ENCODE measurements around the gene ZNF566. TPM values are rescaled to one million over a fixed set of nuclear protein-coding genes. Genes with fewer than 3 reads are reported as not detected.

Gene ZNF566
- total and polyA plus RNA-seq, 2 donors (not counting 1 experiment from before 2014, with no cell fraction given): 6.0 to 15.4 TPM

- TF ChIP-seq CTCF (conservative IDR thresholded peaks at IDR 0.05 in 1 of 2, IDR thresholded peaks at IDR 0.05 in 1 of 2; ENCODE audit: low read depth in 1 of 2, low read length in 2 of 2): no peak
- no peak for TF ChIP-seq EZH2 (IDR thresholded peaks at IDR 0.05; ENCODE audit: low read length, missing control alignments)
- no peaks in the 10 kb centered on the region for H3K27me3 ChIP-seq (ENCODE audit: control insufficient read depth, insufficient read depth, low read length)
- no peak overlapping the region for H3K4me3 ChIP-seq (replicated peaks in 1 of 4; ENCODE audit: control extremely low read depth in 1 of 4, insufficient read depth in 1 of 4, low read depth in 3 of 4, low read length in 4 of 4)
- no peak overlapping the region for H3K4me2 ChIP-seq (ENCODE audit: extremely low read depth, insufficient read depth, low read length)
- no peak for DNase-seq (ENCODE audit: low read depth in 2 of 2)
- no peaks in the 10 kb centered on the region for H3K36me3 ChIP-seq (ENCODE audit: control insufficient read depth, insufficient read depth, low read length)
- no peak overlapping the region for H3K27ac ChIP-seq (ENCODE audit: insufficient read depth, low read length)
- no peaks in the 10 kb centered on the region for H4K20me1 ChIP-seq (ENCODE audit: control insufficient read depth, extremely low read depth, insufficient read depth, low read length)
- H3K9ac ChIP-seq (ENCODE audit: insufficient read depth, low read length): no peak overlapping the region
- H2AFZ ChIP-seq (ENCODE audit: low read length): no peak overlapping the region
- H3K4me1 ChIP-seq (ENCODE audit: control insufficient read depth, extremely low read depth, insufficient read depth, low read length): no peaks in the 10 kb centered on the region
- H3K9me3 ChIP-seq (ENCODE audit: control insufficient read depth, insufficient read depth, low read depth, low read length): no peaks in the 10 kb centered on the region
- H3K79me2 ChIP-seq (ENCODE audit: control insufficient read depth, insufficient read depth, low read length): no peaks in the 10 kb centered on the region
These were observed 19.0 kb upstream of the ZNF566 start for GRCh38 chr19:36508325-36508724.

- Histone ChIP-seq H3K4me2 (ENCODE audit: extremely low read depth, insufficient read depth, low read length) (no peak overlapping the region), H3K79me2 (ENCODE audit: control insufficient read depth, insufficient read depth, low read length) (no peaks in the 10 kb centered on the region), H3K4me3 (replicated peaks in 1 of 4; ENCODE audit: control extremely low read depth in 1 of 4, insufficient read depth in 1 of 4, low read depth in 3 of 4, low read length in 4 of 4) (no peak overlapping the region), H2AFZ (ENCODE audit: low read length) (no peak overlapping the region), H3K27ac (ENCODE audit: insufficient read depth, low read length) (no peak overlapping the region), H3K9me3 (ENCODE audit: control insufficient read depth, insufficient read depth, low read depth, low read length) (no peaks in the 10 kb centered on the region), H3K27me3 (ENCODE audit: control insufficient read depth, insufficient read depth, low read length) (no peaks in the 10 kb centered on the region), H3K36me3 (ENCODE audit: control insufficient read depth, insufficient read depth, low read length) (no peaks in the 10 kb centered on the region), H3K9ac (ENCODE audit: insufficient read depth, low read length) (no peak overlapping the region), H4K20me1 (ENCODE audit: control insufficient read depth, extremely low read depth, insufficient read depth, low read length) (no peaks in the 10 kb centered on the region), H3K4me1 (ENCODE audit: control insufficient read depth, extremely low read depth, insufficient read depth, low read length) (no peaks in the 10 kb centered on the region)
- TF ChIP-seq EZH2 (IDR thresholded peaks at IDR 0.05; ENCODE audit: low read length, missing control alignments) (no peak), CTCF (conservative IDR thresholded peaks at IDR 0.05 in 1 of 2, IDR thresholded peaks at IDR 0.05 in 1 of 2; ENCODE audit: low read depth in 1 of 2, low read length in 2 of 2) (no peak)
- no peak for DNase-seq (ENCODE audit: low read depth in 2 of 2)
These were observed 12.6 kb upstream of the ZNF566 start for GRCh38 chr19:36501973-36502372.

DNA sequence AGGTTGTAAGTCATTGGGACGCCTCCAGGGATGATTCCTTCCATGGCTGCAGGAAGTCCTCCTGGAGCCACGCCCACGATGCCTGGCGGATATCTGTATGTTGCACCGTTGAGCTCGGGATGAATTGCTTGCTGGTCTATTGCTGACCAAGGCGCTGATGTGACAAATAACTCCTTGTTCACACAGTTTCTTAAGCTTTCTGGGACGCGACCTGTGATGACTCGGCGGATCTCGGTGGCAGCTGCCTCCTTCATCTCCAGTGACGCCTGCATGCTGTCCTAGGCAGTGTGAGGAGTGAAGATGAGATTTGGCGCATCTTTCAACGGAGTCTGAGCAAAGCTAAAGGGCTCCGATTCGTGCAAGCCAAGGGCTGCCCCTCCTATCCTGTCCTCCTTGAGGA, 7.6 kb upstream of the ZNF566 start:
- H3K9me3 ChIP-seq (ENCODE audit: control insufficient read depth, insufficient read depth, low read depth, low read length): no peaks in the 10 kb centered on the region

More for the DNA sequence above, 7.6 kb upstream of the ZNF566 start:
- Histone ChIP-seq H3K4me1 (ENCODE audit: control insufficient read depth, extremely low read depth, insufficient read depth, low read length) (no peaks in the 10 kb centered on the region), H3K4me2 (ENCODE audit: extremely low read depth, insufficient read depth, low read length) (no peak overlapping the region), H3K4me3 (replicated peaks in 1 of 4; ENCODE audit: control extremely low read depth in 1 of 4, insufficient read depth in 1 of 4, low read depth in 3 of 4, low read length in 4 of 4) (no peak overlapping the region), H3K36me3 (ENCODE audit: control insufficient read depth, insufficient read depth, low read length) (no peaks in the 10 kb centered on the region), H3K27ac (ENCODE audit: insufficient read depth, low read length) (no peak overlapping the region), H3K27me3 (ENCODE audit: control insufficient read depth, insufficient read depth, low read length) (no peaks in the 10 kb centered on the region), H4K20me1 (ENCODE audit: control insufficient read depth, extremely low read depth, insufficient read depth, low read length) (no peaks in the 10 kb centered on the region), H3K9ac (ENCODE audit: insufficient read depth, low read length) (no peak overlapping the region), H2AFZ (ENCODE audit: low read length) (no peak overlapping the region), H3K79me2 (ENCODE audit: control insufficient read depth, insufficient read depth, low read length) (no peaks in the 10 kb centered on the region)
- no peak for TF ChIP-seq EZH2 (IDR thresholded peaks at IDR 0.05; ENCODE audit: low read length, missing control alignments)
- TF ChIP-seq CTCF (conservative IDR thresholded peaks at IDR 0.05 in 1 of 2, IDR thresholded peaks at IDR 0.05 in 1 of 2; ENCODE audit: low read depth in 1 of 2, low read length in 2 of 2): no peak
- DNase-seq (ENCODE audit: low read depth in 2 of 2): no peak

Measured in fibroblast of lung (primary cell).